ENCODE measurements around the gene FAM170B.

- TF ChIP-seq CTCF (IDR thresholded peaks at IDR 0.05) (no peak), POLR2AphosphoS5 (IDR thresholded peaks at IDR 0.05) (no peak), EP300 (IDR thresholded peaks at IDR 0.05) (no peak)
Measured at GRCh38 chr10:49092477-49092876, 41.3 kb downstream of the FAM170B start.
